ENCODE data around the gene CYP19A1. TPM values are rescaled to one million over a fixed set of nuclear protein-coding genes. Genes with fewer than 3 reads are reported as not detected.

The CYP19A1 gene
- total and polyA plus RNA-seq, 2 of the 8 experiments (the other 6 are each of a cell fraction or from before 2014, with no cell fraction given) = not detected

DNA sequence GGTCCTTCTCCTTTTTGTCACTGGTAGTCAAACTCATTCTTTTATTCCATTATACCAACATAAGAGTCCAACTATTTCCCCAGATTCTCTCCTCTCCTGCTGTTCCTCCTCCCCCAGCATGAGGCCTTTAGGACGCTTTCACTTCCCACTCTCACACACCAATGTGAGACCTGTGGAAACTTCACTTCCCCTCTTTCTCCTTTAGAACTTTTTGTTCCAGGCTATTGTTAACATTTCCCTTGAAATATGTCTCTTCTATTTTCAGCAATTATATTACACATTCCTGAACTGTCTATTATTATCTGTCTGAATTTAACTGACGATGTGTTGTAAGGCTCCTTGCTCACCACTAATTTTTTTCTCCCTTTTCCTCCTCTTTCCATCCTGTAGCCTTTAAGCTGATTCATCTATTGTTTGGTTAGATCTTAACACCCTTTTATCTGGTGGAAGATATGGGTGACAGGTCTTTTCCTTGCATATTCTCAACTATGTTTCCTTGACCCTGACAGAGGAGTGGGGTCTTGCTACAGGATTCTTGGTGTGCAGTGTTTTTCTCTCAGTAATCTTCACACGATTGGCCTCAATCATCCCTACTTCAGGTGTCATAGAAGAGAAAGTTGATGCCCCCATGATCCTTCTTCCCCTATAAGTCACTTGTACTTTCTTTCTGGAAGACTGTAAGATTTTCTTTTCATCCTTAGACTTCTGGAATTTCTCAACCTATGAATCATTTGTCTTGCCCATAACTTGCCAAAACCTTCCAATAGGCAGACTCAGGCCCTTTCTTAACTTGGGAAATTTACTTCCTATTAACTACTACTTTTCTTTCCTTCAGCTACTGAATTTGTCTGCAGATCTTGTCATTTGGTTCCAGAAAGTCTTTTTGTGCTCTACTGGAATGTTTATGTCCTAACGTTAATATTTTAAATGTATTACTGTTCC lies 5.9 kb downstream of the CYP19A1 start:
- TF ChIP-seq EZH2 (IDR thresholded peaks at IDR 0.05; ENCODE audit: low read depth, low read length, severe bottlenecking) (no peak), EP300 (IDR thresholded peaks at IDR 0.05; ENCODE audit: borderline replicate concordance in 1 of 2, low read depth in 2 of 2, low read length in 2 of 2) (no peak), CBX5 (IDR thresholded peaks at IDR 0.05; ENCODE audit: low read depth, low read length) (no peak), TAF7 (optimal IDR thresholded peaks at IDR 0.05; ENCODE audit: borderline replicate concordance, low read depth, low read length) (no peak), HDAC6 (IDR thresholded peaks at IDR 0.05; ENCODE audit: low read depth, low read length) (no peak), CHD2 (IDR thresholded peaks at IDR 0.05; ENCODE audit: low read length) (no peak), RFX5 (IDR thresholded peaks at IDR 0.05; ENCODE audit: borderline replicate concordance, low read depth, low read length) (no peak), SRF (IDR thresholded peaks at IDR 0.05; ENCODE audit: low read depth, low read length) (no peak), TEAD4 (IDR thresholded peaks at IDR 0.05; ENCODE audit: low read depth, low read length) (no peak), JUND (IDR thresholded peaks at IDR 0.05; ENCODE audit: low read length) (no peak)
- TF ChIP-seq, protein P1, sequence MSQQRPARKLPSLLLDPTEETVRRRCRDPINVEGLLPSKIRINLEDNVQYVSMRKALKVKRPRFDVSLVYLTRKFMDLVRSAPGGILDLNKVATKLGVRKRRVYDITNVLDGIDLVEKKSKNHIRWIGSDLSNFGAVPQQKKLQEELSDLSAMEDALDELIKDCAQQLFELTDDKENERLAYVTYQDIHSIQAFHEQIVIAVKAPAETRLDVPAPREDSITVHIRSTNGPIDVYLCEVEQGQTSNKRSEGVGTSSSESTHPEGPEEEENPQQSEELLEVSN (IDR thresholded peaks at IDR 0.05) = no peak
- no peak overlapping the region for H2BK20ac ChIP-seq (ENCODE audit: low read length)
- no peak overlapping the region for H3K4me3 ChIP-seq (ENCODE audit: extremely low read depth in 1 of 4, insufficient read depth in 2 of 4, low read depth in 3 of 4, low read length in 4 of 4)
- H4K20me1 ChIP-seq (replicated peaks in 1 of 2; ENCODE audit: control insufficient read depth in 1 of 2, insufficient read depth in 2 of 2, low read length in 2 of 2) = no peaks in the 10 kb centered on the region
- no peak for DNase-seq (ENCODE audit: low read depth in 1 of 2, low spot score in 2 of 2)
- no peak overlapping the region for H2BK12ac ChIP-seq (ENCODE audit: low read depth, low read length)
- H3K56ac ChIP-seq (replicated peaks; ENCODE audit: insufficient read length, low read depth, low read length) = no peak overlapping the region
- H3K18ac ChIP-seq (ENCODE audit: extremely low read depth, low read length) = no peak overlapping the region
- ChIA-PET POLR2A (ENCODE audit: partially characterized antibody) (no interaction called here), CTCF (ENCODE audit: partially characterized antibody) (no interaction called here)
- no peaks in the 10 kb centered on the region for H3K23me2 ChIP-seq (ENCODE audit: low read depth, low read length)
- H3K27ac ChIP-seq (ENCODE audit: low read depth, low read length) = no peak overlapping the region
- no peaks in the 10 kb centered on the region for H3K79me2 ChIP-seq (ENCODE audit: control insufficient read depth in 1 of 2, insufficient read depth in 2 of 2, low read length in 2 of 2)
- no peak overlapping the region for H2AK5ac ChIP-seq (ENCODE audit: low read depth, low read length)
- 87% methylated on average over 4 of the region's 4 CpGs; no CpG with 5 or more reads in 1 of the 2 experiments for WGBS, 2 experiments (ENCODE audit: extremely low coverage in 1 of 2, insufficient coverage in 1 of 2, insufficient read length in 1 of 2, insufficient replicate concordance in 2 of 2, low coverage in 1 of 2, low lambda C conversion rate in 2 of 2, missing lambda C conversion rate in 1 of 2)
- H4K8ac ChIP-seq (ENCODE audit: extremely low read depth, insufficient read depth, low read length) = no peak overlapping the region
- no peak overlapping the region for H2BK5ac ChIP-seq (ENCODE audit: low read depth, low read length)
- no peak overlapping the region for H3K23ac ChIP-seq (ENCODE audit: insufficient read length)
- no peak for FAIRE-seq
- H2AFZ ChIP-seq (ENCODE audit: low read length) = no peak overlapping the region
- H3K27me3 ChIP-seq (replicated peaks in 1 of 4; ENCODE audit: control insufficient read depth in 3 of 4, extremely low read depth in 1 of 4, insufficient read depth in 3 of 4, low read length in 3 of 4) = no peaks in the 10 kb centered on the region; a peak in 1 of 7 replicates
- no peak overlapping the region for H4K91ac ChIP-seq (replicated peaks; ENCODE audit: insufficient read length, low read length)
- H3K9me3 ChIP-seq (ENCODE audit: insufficient read depth in 2 of 2, low read depth in 1 of 2, low read length in 1 of 2) = no peaks in the 10 kb centered on the region
- H3K14ac ChIP-seq (ENCODE audit: insufficient read length) = no peak overlapping the region
- no peak overlapping the region for H3K9ac ChIP-seq (replicated peaks in 1 of 4; ENCODE audit: extremely low read depth in 1 of 4, low read depth in 3 of 4, low read length in 3 of 4)
- no peak overlapping the region for H4K5ac ChIP-seq (ENCODE audit: insufficient read length, low read depth, low read length)
- H3K4ac ChIP-seq (replicated peaks; ENCODE audit: insufficient read length, low read depth, low read length) = no peak overlapping the region
- H3K79me1 ChIP-seq (ENCODE audit: low read depth, low read length) = no peaks in the 10 kb centered on the region
- no peaks in the 10 kb centered on the region for H3K36me3 ChIP-seq (ENCODE audit: control insufficient read depth in 2 of 4, insufficient read depth in 4 of 4, low read length in 3 of 4)
- H2BK120ac ChIP-seq (replicated peaks; ENCODE audit: low read depth, low read length) = no peak overlapping the region
- H3K4me1 ChIP-seq (replicated peaks in 1 of 4; ENCODE audit: control insufficient read depth in 3 of 4, insufficient read depth in 4 of 4, low read length in 3 of 4) = no peaks in the 10 kb centered on the region
- no peak overlapping the region for H2BK15ac ChIP-seq (ENCODE audit: low read length)
- H3K4me2 ChIP-seq (ENCODE audit: insufficient read depth in 1 of 2, low read depth in 2 of 2, low read length in 2 of 2) = no peak overlapping the region
